H1 (cell line): ENCODE results near the gene ZNF311.

ENCODE experiments used
- ATF2 ChIP-seq: IDR thresholded peaks from 2 replicates; pipeline ENCODE4 v1.6.1; 2012; ENCODE audit warnings: low read length, inconsistent platforms
- CTCF ChIP-seq, 3 experiments: IDR thresholded peaks; 1 replicate in 2 of 3; 2 replicates in 1 of 3; pipeline versions ENCODE4 v1.5.1 to v1.6.1; 2011; ENCODE audit warnings: low read length in 3 of 3, mild to moderate bottlenecking in 3 of 3, inconsistent platforms in 2 of 3, low read depth in 1 of 3, moderate library complexity in 1 of 3; ENCODE audit not compliant: insufficient read depth in 1 of 3; ENCODE audit errors: control extremely low read depth in 1 of 3
- FOSL1 ChIP-seq: IDR thresholded peaks from 2 replicates; pipeline ENCODE4 v1.6.1; 2011; ENCODE audit warnings: mild to moderate bottlenecking, low read depth, low read length, moderate library complexity; ENCODE audit not compliant: insufficient read depth
- GABPA ChIP-seq: IDR thresholded peaks from 2 replicates; pipeline ENCODE4 v1.6.1; 2011; ENCODE audit warnings: mild to moderate bottlenecking, low read length, moderate library complexity, borderline replicate concordance; ENCODE audit not compliant: insufficient read depth
- HDAC6 ChIP-seq: IDR thresholded peaks from one replicate; pipeline ENCODE4 v1.7.1; 2012; ENCODE audit warnings: low read depth, mild to moderate bottlenecking, inconsistent platforms, low read length, moderate library complexity
- KDM4A ChIP-seq: IDR thresholded peaks from one replicate; pipeline ENCODE4 v1.7.1; 2012; ENCODE audit warnings: low read depth, mild to moderate bottlenecking, moderate library complexity, low read length, inconsistent platforms; ENCODE audit not compliant: severe bottlenecking
- RBBP5 ChIP-seq: IDR thresholded peaks from 2 replicates; pipeline ENCODE4 v1.7.1; 2012; ENCODE audit warnings: low read depth, mild to moderate bottlenecking, inconsistent platforms, low read length, moderate library complexity, borderline replicate concordance
- ZNF274 ChIP-seq: IDR thresholded peaks from 2 replicates; pipeline ENCODE4 v1.7.0; 2012; ENCODE audit warnings: low read length, borderline replicate concordance; ENCODE audit errors: extremely low read depth

GRCh38 chr6:28979679-28980078 is 25.4 kb downstream of the ZNF311 start:
- TF ChIP-seq CTCF (IDR thresholded peaks at IDR 0.05; ENCODE audit: control extremely low read depth in 1 of 3, insufficient read depth in 1 of 3, low read depth in 1 of 3, low read length in 3 of 3) (no peak), ATF2 (no peak), FOSL1 (no peak), RBBP5 (no peak), HDAC6 (no peak), ZNF274 (no peak), GABPA (no peak), KDM4A (no peak)
